Activated CD4-positive, alpha-beta T cell treated with anti-CD3 and anti-CD28 coated beads for 24 hours (primary cell): ENCODE data around the gene SHC3.

ENCODE experiments used
- DNase-seq, 2 donors: peaks; one replicate each; pipeline ENCODE4 v3.0.0-alpha.2; 2020; ENCODE audit warnings: low read depth in 2 of 2

Gene SHC3

GRCh38 chr9:89024727-89025126 lies 153.9 kb downstream of the SHC3 start:
- DNase-seq, result no peak

- no peak for DNase-seq
These were observed 154.9 kb downstream of the SHC3 start for GRCh38 chr9:89023740-89024139.

DNA sequence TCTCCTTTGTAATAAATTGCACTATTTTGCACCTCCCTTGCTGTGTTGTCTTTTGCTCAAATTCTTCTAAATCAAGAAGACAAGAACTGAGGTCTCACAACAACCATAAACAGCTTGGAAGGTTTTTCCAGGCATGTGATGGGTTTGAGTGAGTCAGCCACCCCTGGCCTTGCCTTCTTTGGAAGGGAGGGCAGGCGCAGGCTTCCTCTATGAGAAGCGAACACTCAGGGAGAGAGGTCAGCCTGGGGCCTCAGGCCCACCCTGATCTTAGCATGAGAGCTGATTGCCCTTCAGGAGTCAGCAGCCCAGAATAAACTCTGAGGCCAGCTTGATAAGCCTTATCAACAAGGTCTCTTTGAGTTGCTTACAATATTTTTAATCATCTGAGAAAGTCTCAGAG lies 155.7 kb downstream of the SHC3 start:
- DNase-seq, result no peak

GRCh38 chr9:89022001-89022759 lies 156.4 kb downstream of the SHC3 start:
- DNase-seq, result no peak

DNA sequence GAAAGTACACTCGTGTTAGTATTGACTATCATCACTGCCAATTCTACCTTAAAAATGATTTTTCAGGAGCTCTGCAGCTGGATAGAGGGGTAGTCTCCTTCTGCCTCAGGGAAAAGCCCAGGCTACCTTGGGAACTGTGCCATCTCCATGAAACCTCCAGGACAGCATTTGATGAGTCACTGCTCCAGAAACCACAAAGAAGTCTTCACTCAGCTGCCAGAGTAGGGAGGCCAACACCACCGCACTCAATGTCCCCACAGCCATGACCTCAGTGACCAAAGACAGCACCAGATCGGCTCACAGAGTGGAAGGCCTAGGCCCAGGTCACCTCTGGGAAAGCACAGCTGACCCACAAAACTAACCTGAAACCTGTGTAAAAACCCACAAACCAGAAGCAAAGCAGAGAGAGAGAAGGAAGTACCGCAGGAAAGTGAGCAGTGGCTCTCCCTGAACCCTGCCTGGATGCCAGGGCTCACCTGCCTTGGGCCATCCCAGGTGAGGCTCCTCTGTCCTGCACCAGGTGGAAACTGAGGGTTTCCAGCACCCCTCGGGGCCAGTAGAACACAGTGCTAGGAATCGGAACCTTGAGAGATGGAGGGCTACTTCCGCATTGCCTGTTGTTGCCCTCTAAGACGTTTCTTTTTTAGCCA lies 157.3 kb downstream of the SHC3 start:
- no peak for DNase-seq

DNA sequence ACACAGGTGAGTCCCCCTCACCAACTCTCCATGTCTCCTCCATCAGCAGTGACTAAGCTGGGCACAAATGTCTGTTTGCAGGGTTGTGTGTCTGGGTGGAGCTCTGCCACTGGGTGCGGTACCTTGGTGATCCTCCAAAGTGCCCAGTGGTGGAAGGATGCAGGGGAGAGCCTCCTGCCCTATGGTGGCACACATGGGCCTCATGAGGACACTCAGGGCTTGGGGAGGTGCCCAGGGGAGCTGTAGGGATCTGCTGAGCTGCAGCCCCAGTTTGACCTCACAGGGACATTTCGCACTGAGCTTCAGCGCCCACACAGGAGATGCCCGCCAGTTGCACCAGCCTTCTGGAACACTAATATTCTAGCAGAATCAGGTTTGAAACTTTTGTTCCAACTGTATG lies 157.9 kb downstream of the SHC3 start:
- DNase-seq, result no peak

GRCh38 chr9:89015336-89015735 lies 163.3 kb downstream of the SHC3 start:
- no peak for DNase-seq

- DNase-seq, result no peak
These were observed 164.5 kb downstream of the SHC3 start for GRCh38 chr9:89014153-89014552.

DNA sequence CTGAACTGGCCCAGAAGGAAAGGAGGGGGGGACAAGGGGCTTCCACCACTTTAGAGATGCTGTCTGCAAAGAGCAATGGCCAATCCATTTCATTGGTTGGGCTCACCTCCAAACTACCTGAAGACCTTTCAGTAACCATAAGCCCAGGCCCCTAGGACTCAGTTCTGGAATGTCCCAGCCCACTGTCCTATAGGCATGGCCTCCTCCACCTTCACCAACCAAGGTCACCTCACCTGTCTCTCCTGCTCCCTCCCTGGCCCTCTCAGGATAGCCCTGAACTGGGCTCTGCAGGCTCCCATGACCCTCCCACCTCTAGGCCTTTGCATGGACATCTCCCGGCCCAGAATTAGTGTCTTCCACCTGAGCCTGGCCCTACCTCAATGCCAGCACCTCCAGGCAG lies 165.0 kb downstream of the SHC3 start:
- no peak for DNase-seq

GRCh38 chr9:89012294-89013042 lies 166.2 kb downstream of the SHC3 start:
- DNase-seq, result no peak

DNA sequence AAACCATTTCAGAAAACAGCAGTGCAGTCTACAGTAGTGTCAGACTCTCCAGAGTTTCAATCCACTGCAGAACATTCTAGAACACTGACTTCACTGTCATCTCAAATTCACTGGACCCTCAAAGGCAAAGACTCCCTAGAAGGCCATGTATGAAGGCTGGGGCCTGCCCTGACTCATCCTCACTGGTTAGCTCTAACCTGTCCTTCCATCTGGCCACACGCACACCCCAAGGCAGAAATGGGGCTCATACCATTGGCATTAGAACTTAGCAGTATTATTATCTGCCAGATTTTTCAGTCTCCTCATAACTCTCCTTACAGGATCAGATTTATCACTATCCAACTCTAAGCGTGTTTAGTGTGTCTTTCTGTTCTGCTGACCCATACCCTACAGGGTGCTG lies 166.9 kb downstream of the SHC3 start:
- no peak for DNase-seq

DNA sequence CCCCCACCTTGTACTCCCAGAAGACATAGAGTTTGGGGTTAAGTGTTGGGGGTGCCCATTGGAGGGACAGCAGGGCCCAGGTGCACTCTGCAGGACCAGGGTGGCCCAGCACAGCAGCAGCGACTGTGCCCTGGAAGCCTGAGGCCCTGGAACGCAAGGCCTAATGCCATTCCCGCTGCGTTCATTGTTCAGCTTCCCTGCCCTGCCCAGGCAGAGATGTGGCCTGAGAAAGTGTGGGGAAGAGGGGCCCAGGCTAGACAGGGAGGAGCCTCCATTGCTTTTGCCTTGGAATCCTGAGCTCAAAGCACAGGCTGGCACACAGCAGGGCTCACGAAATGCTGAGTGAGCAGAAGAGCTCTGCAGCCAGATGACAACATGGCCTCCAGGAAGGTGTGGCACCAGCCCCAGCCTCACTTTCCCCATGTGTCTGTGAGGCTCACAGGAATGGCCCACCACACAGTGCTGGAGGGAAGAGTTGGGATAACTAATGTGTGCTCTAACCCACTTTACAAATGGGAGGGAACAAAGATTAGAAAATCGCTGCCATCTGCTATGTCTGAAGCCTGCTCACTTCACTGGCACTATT lies 168.0 kb downstream of the SHC3 start:
- DNase-seq, result no peak

- no peak for DNase-seq
These were observed 168.6 kb downstream of the SHC3 start for GRCh38 chr9:89010056-89010455.

- no peak for DNase-seq
These were observed 169.1 kb downstream of the SHC3 start for GRCh38 chr9:89009546-89009840.

- DNase-seq, result no peak
These were observed 169.7 kb downstream of the SHC3 start for GRCh38 chr9:89008744-89009545.

DNA sequence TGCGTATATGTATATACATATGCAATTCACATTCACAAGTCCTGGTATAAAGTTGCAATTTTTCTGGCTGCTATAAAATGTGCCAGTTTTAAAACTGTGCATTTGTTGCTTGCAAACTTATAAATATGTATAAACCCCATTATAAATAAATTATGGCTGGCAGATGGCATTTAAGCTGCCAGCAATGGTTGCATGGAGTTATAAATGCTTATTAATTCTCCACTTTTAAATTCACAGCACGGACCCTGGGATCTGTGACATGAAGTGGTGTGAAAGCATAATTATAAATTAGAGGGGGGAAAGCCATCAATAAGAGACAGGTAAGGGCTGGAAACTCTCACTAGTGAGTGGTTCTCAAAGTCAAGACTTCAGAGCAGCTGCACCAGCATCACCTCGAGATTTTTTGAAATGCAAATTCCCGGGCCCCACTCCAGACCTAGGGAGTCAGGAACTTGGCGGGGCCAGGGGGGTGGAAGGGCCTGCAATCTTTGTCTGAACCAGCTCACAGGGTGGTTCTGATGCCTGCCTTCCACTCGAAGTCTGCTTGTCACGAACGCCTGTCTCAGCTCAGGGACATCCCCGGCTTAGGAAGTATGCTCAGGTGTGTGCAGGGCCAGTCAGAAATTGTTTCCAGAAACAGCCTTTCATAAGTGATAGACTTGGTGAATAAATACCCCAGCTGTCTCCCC lies 170.4 kb downstream of the SHC3 start:
- DNase-seq, result no peak

DNA sequence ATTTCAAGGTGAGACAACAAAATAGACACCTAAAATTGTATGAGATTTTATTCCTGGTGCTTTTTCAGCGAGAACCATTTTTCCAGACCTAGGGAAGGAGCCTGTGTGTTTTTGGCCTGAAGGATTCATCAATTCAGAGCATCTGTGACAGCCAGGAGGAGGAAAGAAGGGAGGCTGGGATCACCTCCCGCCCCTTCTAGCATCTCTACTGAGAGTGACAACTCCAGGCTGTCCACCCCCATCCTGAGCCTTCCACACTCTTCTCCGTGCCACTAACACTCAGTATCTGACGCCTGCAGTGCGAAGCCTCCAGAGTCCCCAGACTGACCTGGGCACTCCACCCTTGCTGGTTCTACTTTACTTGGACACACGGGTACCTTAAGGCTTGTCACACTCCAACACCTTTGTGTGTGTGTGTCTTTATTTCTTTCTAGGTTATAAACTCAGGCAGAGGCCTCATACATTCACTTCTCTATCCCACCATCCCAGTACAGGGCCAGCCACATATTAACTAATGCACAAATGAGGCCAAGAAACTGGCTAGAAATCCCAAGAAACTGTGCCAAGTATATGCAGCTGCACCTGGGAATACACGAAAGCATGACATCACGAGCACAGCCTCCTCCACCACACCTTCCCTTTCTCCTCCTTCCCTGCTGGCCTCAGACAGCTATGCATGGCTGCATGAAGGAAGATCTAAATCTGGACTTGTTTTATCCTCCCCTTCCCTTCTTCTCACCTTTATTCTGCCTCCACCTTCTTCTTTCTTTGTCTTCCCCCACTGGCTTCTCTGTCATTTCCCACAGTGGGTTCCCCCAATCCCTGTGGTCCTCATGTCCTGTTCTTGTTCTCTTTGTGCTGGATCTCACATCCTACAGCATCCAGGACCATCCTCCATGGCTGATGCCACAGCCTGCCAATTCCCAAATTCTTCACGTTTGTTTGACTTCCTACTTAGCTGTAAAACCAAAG lies 171.3 kb downstream of the SHC3 start:
- no peak for DNase-seq

DNA sequence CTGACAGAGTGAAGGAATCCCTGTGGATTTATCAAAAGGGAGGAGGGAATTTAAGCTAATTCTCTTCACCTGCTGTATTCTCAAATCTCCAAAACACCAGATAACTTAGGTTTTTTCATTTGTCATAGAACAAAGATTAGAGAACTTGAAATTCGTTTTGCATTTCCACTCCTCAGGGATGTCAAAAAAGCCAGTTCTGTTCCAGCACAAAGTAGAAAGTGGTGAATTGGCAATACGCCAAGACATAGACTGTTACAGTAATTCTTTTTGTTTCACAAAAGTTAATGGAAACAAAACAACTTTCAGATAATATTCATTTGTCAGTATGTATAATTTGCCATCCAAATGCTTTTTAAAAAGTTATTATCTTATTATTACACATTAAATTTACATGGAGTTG lies 172.4 kb downstream of the SHC3 start:
- no peak for DNase-seq

DNA sequence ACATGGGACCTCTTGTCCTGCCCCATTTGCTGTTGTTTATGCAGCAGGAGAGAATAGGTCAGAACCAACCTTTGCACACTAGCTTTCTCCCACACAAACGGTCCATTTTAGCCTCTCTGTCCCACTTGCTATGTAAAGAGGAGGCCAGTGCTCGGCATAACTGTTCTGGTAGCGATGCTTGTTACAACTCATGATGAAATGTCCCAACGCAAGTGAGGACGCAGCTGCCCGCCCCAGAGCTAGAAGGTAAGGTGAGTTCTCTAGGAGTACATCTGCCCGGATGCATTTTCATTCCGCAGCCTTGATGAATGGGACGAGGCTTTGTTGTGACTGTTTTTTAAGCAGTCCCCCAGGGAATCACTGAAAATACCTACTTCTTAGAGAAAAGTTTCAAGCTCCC lies 173.3 kb downstream of the SHC3 start:
- DNase-seq, result no peak

DNA sequence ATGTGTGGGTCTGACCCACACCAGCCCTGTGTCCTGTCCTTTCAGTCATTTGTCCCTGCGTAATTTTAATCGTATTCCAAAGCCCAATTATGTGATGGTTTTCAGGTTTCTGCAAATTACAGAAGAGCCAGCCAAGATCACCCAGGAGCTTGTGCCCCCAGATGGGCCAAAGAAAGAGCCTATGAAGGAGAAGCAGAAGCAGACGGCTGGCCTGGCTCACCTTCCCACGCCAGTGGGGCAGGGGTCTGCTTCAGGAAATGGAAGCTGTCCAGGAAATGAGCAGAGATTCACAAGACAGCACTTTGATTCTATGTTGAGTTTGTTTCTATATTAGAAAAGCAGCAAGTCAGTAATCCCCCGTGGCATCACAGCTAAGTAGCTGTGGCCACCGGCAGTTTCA lies 175.6 kb downstream of the SHC3 start:
- no peak for DNase-seq
